GM12875 (cell line): Measurements from ENCODE around the gene ZCCHC17.
A peak's percentile ranks its signal among the peaks of the same experiment; 100 is the strongest.

Source experiments
- H3K4me3 ChIP-seq: one replicate; pipeline ENCODE4 v1.5.1; 2011; ENCODE audit warnings: low read depth, low read length, control low read depth
- CTCF ChIP-seq: IDR thresholded peaks from 2 replicates; pipeline ENCODE4 v1.5.1; 2011; ENCODE audit warnings: low read depth, mild to moderate bottlenecking, control low read depth, inconsistent platforms, low read length, moderate library complexity, borderline replicate concordance; ENCODE audit not compliant: insufficient read depth

Gene ZCCHC17

GRCh38 chr1:31393463-31393862 lies 96.6 kb downstream of the ZCCHC17 start:
- H3K4me3 ChIP-seq = no peak overlapping the region
- no peak for TF ChIP-seq CTCF

GRCh38 chr1:31394584-31395193 lies 97.9 kb downstream of the ZCCHC17 start:
- peak overlapping the region; percentile 48 for H3K4me3 ChIP-seq
- peak; percentile 87 for TF ChIP-seq CTCF

GRCh38 chr1:31396633-31397351 lies 100.0 kb downstream of the ZCCHC17 start:
- TF ChIP-seq CTCF = peak; percentile 34; the same call in 1 of the 2 replicates
- no peak overlapping the region for H3K4me3 ChIP-seq

GRCh38 chr1:31397360-31398095 lies 100.7 kb downstream of the ZCCHC17 start:
- no peak for TF ChIP-seq CTCF
- no peak overlapping the region for H3K4me3 ChIP-seq

- no peak overlapping the region for H3K4me3 ChIP-seq
- no peak for TF ChIP-seq CTCF
Observed at GRCh38 chr1:31398246-31398645, 101.4 kb downstream of the ZCCHC17 start.

- TF ChIP-seq CTCF = no peak
- no peak overlapping the region for H3K4me3 ChIP-seq
Observed at GRCh38 chr1:31399976-31400375, 103.1 kb downstream of the ZCCHC17 start.
